Measurements from ENCODE around the gene MRPS34. TPM values are rescaled to one million over a fixed set of nuclear protein-coding genes. Genes with fewer than 3 reads are reported as not detected.

Gene MRPS34
- total RNA-seq, 1 donor from 2014 or later = 48.1 TPM

DNA sequence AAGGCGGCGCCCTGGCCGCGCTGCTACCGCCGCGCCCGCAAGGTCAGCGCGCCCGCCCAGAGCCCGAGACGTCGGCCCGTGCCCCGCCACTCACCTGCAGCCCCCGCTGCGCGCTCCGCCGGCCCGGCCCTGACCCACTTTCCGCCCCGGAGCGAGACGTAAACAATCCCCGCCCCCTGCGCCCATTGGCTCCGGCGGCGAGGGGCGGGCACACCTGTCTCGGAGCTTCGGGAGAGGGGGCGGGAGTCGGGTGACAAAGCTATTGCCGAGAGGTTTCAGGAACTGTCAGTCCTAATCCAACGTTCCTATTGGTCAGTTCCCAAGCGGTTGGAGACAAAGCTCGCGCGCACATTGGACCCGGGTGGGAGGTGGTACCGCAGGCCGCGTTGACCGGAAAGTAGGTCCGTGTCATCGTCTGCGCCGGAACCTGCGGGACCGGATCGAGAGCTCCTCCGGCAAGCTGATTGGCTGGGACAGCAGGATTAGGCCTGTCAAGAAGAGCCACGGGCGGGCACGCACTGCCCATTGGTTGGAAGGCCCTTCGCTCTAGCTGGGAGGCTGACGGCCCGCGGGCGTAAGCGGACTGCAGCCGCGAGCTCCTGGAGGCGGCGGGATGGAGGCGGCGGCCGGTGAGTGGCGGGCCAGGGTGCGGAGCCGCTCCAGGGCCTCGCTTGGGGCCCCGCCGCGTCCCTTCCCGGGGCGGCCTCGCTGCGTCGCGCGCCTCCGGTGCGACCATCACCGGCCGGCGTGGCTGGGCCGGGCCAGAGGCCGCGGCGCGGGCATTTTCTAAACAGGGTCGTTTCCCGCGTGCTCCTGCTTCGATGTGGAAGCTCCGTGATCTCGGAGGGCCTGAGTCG is 9.7 kb upstream of the MRPS34 start, which contains the start of the genes NUBP2 and SPSB3:
NUBP2 (plus strand) TSS at position 553 of the 857 bp plus-strand sequence; CDS start at position 614, 61 bp downstream.
SPSB3 (minus strand) TSS at position 164 of the 857 bp plus-strand sequence. CDS start 1,088 bp downstream, outside the sequence.
- DNase-seq (ENCODE audit: low read depth in 2 of 2) = peak; percentile 100

DNA sequence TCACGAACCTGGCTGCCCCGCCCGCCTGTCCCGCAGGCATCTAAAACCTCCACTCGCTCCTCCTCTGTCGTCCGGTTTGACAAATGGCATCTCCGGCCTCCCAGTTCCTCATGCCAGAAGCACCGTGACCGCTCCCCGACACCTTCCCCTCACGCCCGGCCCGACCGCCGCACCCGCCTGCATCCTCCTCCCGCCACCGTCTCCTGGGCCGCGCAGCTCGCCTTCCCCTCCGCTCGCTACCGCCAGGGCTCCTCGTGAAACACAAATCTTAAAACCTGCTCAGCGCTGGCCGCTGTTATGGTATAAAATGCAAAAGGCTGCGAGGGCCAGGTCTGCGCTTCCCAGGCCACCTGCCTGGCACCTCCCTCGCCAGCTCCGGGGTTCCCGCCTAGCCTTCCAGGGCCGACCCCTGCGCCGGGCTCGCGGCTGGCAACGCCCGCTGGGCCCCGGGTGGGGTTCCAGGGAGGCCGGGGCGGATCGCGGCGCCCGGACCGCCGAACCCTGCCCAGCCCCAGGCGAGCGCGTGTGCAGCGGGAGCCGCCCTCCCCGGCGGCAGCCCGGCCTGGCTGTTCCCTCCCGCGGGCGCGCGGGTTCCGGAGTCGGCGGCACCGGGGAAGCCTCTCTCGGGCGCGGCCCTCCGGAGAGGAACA is 8.9 kb upstream of the MRPS34 start:
- peak in 1 of 2 donors; percentile 30 for DNase-seq (ENCODE audit: low read depth in 2 of 2)

DNA sequence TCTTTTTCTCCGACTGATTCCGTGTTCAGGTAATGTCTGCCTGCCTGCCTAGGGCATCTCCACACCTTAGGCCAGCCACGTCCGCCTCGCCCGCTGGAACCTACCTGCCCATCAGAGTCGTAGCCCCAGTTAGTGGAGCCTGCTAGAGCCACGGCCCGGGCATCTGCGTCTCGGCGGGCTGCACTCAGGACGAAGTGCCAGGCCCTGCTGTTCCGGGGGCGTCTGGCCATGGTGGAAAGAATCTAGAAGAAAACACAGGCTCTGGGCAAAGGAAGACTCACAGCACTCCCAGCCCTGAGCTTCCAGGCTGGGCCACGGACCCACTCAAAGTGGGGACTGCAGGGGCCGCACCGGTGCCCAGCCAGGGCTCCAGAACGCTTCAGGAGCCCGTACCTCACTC is 8.3 kb upstream of the MRPS34 start:
- DNase-seq (ENCODE audit: low read depth in 2 of 2) = no peak

- no peak for DNase-seq (ENCODE audit: low read depth in 2 of 2)
Observed at GRCh38 chr16:1780677-1781072, 7.7 kb upstream of the MRPS34 start.

GRCh38 chr16:1779741-1780676 is 7.1 kb upstream of the MRPS34 start:
- no peak for DNase-seq (ENCODE audit: low read depth in 2 of 2)

DNA sequence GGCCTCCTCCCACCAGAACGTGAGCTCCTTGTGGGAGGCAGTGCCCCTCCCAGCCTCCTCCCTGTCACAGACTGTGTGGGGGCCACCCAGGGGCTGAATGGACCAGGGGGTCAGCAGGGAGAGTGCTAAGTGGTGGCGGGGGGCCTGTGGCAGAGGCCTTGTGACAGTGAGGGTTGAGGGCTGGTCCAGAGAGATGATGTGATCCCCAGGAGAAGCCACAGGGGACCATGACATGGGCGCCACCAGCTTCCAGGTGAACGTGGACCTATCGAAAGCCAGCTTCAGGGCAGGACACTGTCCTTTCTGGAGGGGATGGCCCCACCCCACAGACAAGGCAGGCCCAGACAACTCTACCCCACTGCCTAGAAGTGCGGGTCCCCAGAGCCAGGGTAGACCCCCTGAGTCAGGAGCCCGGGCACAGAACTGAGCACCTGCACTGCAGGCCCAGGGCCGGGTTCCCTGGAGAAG is 6.3 kb upstream of the MRPS34 start:
- no peak for DNase-seq (ENCODE audit: low read depth in 2 of 2)

- no peak for DNase-seq (ENCODE audit: low read depth in 2 of 2)
Observed at GRCh38 chr16:1778200-1779179, 5.6 kb upstream of the MRPS34 start.

GRCh38 chr16:1777375-1778199 is 4.7 kb upstream of the MRPS34 start:
- DNase-seq (ENCODE audit: low read depth in 2 of 2) = no peak

- no peak for DNase-seq (ENCODE audit: low read depth in 2 of 2)
Observed at GRCh38 chr16:1776991-1777374, 4.0 kb upstream of the MRPS34 start.

DNA sequence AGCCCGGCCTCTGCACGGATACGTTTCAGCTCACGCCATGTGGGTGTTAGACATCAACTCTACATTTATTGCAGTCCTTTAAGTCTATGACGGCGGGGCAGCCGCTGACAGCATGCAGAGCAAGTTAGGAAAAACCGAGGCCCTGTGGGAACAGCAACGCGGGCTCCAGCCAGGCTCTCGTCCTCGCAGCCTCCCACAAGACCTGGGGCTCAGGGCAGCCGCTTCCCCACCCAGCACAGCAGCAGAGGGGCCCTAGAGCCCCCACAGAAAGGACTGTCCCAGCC is 3.7 kb upstream of the MRPS34 start:
- no peak for DNase-seq (ENCODE audit: low read depth in 2 of 2)

- no peak for DNase-seq (ENCODE audit: low read depth in 2 of 2)
Observed at GRCh38 chr16:1775846-1776671, 3.1 kb upstream of the MRPS34 start.

- no peak for DNase-seq (ENCODE audit: low read depth in 2 of 2)
Observed at GRCh38 chr16:1775006-1775845, 2.3 kb upstream of the MRPS34 start.

- DNase-seq (ENCODE audit: low read depth in 2 of 2) = no peak
Observed at GRCh38 chr16:1774448-1774780, 1.5 kb upstream of the MRPS34 start.

- peak in 1 of 2 donors; percentile 33 for DNase-seq (ENCODE audit: low read depth in 2 of 2)
Observed at GRCh38 chr16:1773703-1774447, 941 bp upstream of the MRPS34 start.

DNA sequence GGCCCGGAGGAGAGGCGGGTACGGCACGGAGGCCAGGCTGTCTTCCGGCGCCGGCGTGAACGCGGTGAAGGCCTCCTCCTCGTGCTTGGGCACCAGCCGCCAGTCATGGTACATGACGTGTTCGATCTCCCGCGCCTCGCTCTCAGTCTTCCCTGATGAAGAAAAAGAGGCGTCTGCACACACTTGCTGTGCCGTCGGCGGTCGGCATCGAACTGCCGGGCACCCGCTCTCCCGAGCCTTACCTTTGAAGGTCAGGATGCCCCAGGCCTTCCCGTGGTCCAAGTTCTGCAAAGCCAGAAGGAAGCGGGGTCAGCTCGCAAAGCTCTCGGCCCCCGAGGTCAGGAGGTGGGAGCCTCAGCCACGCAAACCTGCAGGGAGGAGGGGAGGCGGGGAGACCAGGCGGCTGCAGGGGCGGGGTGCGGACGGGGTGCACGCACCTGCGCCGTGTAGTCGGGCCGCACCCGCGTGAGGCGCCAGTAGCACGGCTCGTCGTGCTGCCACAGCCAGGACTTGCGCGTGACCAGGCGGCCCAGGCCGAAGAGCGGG is 499 bp downstream of the MRPS34 start, which contains the start of gene EME2:
EME2 (plus strand) TSS at position 449 of the 546 bp plus-strand sequence. CDS start 418 bp downstream, outside the sequence.
- DNase-seq (ENCODE audit: low read depth in 2 of 2) = peak in 1 of 2 donors; percentile 32

DNA sequence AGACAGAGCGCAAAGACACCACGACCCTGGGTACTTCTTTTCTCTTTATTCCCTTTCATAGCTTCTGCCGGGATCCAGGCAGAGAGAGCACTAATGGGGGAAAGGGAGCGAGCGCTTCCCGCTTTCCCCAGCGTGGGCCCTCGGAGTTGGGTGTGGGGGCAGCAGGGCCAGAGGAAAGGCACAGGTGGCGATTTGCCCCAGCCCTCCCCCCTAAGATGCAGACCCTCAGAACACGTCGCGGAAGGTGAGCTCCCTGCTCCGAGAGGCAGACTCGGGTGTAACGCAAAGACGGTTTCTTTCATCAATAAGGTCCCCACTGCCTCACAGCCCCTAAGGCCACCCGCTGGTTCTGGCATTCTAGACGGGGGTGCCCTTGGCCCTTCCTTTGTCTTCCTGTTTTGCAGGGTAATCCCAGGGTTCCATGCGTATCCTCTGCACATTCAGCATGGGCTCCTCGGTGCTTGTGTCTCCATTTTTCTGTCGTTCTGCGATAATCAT is 1.0 kb downstream of the MRPS34 start:
- no peak for DNase-seq (ENCODE audit: low read depth in 2 of 2)
